ENCODE results near the gene THEMIS. TPM values are rescaled to one million over a fixed set of nuclear protein-coding genes. Genes with fewer than 3 reads are reported as not detected.

THEMIS gene
- polyA plus RNA-seq, 1 donor from 2014 or later: not detected

DNA sequence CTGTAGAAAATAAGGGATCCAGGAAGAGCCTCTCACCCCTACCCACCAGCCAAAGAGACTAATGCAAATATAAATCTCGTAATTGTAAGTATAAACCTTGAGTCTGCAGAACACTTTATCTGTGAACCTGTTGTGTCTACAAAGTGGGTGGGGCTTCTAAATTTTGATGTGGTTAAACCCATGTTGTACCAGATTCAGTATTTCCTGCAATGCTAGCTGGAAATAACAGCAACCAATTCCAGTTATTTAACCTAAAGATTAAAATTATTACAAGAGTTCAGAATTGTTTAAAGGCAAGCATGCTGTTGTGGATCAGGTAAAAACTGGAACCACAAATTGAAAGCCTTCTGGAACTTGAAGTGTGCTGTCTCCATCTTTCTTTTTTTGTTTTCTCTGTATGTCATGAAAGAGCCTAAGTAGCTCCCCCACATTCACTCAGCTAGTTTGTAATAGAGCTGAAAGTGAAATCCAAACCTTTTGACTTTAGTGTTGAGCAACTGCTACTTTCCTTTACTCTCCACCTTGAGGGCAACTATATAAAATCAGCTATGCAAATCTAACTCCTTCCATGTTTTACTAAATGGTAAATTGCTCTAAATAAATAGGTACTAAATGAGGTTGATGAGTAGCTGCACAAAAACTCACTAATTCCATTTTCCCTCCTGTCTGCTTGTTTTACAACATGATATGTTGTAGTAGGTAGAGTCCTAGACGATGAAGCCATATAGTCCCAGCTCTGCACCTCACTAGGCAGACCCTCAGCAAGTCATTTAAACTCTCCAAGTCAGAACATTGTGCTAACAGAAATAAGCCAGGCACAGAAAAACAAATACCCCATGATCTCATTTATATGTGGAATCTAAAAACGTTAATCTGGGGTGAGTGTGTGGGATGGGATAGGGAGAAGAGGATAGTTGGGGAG, 17.9 kb upstream of the THEMIS start:
- H3K4me3 ChIP-seq (ENCODE audit: low read length): no peak overlapping the region
- no peak overlapping the region for H3K27ac ChIP-seq (ENCODE audit: low read length)
- no peak overlapping the region for H3K9ac ChIP-seq (ENCODE audit: low read length)
- TF ChIP-seq SMC3 (conservative IDR thresholded peaks at IDR 0.05; ENCODE audit: poor library complexity) (no peak), RAD21 (conservative IDR thresholded peaks at IDR 0.05) (no peak), EZH2 (IDR thresholded peaks at IDR 0.05; ENCODE audit: borderline replicate concordance, insufficient read depth, low read length, poor library complexity, severe bottlenecking) (no peak), TAF1 (IDR thresholded peaks at IDR 0.05; ENCODE audit: low read depth) (no peak), EP300 (conservative IDR thresholded peaks at IDR 0.05; ENCODE audit: poor library complexity, severe bottlenecking) (no peak), MXI1 (conservative IDR thresholded peaks at IDR 0.05; ENCODE audit: poor library complexity, severe bottlenecking) (no peak), POLR2AphosphoS5 (IDR thresholded peaks at IDR 0.05) (no peak)
- TF ChIP-seq, protein P1, sequence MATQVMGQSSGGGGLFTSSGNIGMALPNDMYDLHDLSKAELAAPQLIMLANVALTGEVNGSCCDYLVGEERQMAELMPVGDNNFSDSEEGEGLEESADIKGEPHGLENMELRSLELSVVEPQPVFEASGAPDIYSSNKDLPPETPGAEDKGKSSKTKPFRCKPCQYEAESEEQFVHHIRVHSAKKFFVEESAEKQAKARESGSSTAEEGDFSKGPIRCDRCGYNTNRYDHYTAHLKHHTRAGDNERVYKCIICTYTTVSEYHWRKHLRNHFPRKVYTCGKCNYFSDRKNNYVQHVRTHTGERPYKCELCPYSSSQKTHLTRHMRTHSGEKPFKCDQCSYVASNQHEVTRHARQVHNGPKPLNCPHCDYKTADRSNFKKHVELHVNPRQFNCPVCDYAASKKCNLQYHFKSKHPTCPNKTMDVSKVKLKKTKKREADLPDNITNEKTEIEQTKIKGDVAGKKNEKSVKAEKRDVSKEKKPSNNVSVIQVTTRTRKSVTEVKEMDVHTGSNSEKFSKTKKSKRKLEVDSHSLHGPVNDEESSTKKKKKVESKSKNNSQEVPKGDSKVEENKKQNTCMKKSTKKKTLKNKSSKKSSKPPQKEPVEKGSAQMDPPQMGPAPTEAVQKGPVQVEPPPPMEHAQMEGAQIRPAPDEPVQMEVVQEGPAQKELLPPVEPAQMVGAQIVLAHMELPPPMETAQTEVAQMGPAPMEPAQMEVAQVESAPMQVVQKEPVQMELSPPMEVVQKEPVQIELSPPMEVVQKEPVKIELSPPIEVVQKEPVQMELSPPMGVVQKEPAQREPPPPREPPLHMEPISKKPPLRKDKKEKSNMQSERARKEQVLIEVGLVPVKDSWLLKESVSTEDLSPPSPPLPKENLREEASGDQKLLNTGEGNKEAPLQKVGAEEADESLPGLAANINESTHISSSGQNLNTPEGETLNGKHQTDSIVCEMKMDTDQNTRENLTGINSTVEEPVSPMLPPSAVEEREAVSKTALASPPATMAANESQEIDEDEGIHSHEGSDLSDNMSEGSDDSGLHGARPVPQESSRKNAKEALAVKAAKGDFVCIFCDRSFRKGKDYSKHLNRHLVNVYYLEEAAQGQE (IDR thresholded peaks at IDR 0.05; ENCODE audit: borderline replicate concordance): no peak
- TF ChIP-seq, protein P2, sequence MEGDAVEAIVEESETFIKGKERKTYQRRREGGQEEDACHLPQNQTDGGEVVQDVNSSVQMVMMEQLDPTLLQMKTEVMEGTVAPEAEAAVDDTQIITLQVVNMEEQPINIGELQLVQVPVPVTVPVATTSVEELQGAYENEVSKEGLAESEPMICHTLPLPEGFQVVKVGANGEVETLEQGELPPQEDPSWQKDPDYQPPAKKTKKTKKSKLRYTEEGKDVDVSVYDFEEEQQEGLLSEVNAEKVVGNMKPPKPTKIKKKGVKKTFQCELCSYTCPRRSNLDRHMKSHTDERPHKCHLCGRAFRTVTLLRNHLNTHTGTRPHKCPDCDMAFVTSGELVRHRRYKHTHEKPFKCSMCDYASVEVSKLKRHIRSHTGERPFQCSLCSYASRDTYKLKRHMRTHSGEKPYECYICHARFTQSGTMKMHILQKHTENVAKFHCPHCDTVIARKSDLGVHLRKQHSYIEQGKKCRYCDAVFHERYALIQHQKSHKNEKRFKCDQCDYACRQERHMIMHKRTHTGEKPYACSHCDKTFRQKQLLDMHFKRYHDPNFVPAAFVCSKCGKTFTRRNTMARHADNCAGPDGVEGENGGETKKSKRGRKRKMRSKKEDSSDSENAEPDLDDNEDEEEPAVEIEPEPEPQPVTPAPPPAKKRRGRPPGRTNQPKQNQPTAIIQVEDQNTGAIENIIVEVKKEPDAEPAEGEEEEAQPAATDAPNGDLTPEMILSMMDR (IDR thresholded peaks at IDR 0.05; ENCODE audit: poor library complexity, severe bottlenecking): no peak
- H3K27me3 ChIP-seq (ENCODE audit: insufficient read depth, low read depth, low read length): no peaks in the 10 kb centered on the region
- no peak overlapping the region for H2AFZ ChIP-seq (ENCODE audit: low read depth, low read length)
- H3K9me2 ChIP-seq (ENCODE audit: insufficient read depth, low read length): no peaks in the 10 kb centered on the region
- no peaks in the 10 kb centered on the region for H4K20me1 ChIP-seq (ENCODE audit: insufficient read depth)
- no peaks in the 10 kb centered on the region for H3K79me2 ChIP-seq (replicated peaks; ENCODE audit: insufficient read depth, low read length)
- no peaks in the 10 kb centered on the region for H3K36me3 ChIP-seq (ENCODE audit: insufficient read depth, low read length)
- H3K9me3 ChIP-seq (ENCODE audit: low read length): no peaks in the 10 kb centered on the region
- no peak overlapping the region for H3K4me2 ChIP-seq (ENCODE audit: low read length)
- H3F3A ChIP-seq (ENCODE audit: insufficient read depth, low read length, poor library complexity, severe bottlenecking): no peaks in the 10 kb centered on the region

DNA sequence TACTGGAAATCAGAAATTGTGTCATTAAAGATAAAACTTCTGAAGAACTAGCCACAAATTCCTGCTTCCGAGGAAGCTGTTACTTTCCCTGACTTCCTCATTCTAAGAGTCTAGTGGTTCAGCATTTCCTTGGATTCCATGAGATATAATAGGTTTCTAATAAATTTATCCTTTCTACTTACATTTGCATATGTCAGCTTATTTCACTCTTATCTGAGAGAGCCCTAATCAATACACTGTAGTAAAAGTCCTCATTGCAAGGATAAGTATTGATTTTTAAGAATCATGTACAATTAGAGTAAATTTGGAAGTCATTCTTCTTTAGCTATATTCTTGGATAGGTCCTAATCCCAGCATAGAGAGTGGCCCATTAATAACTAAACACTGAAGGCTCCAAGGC, 16.9 kb upstream of the THEMIS start:
- Histone ChIP-seq H3K27me3 (ENCODE audit: insufficient read depth, low read depth, low read length) (no peaks in the 10 kb centered on the region), H3K9me2 (ENCODE audit: insufficient read depth, low read length) (no peaks in the 10 kb centered on the region), H3K27ac (ENCODE audit: low read length) (no peak overlapping the region), H3K9ac (ENCODE audit: low read length) (no peak overlapping the region), H3K4me2 (ENCODE audit: low read length) (no peak overlapping the region), H2AFZ (ENCODE audit: low read depth, low read length) (no peak overlapping the region), H3F3A (ENCODE audit: insufficient read depth, low read length, poor library complexity, severe bottlenecking) (no peaks in the 10 kb centered on the region), H3K79me2 (replicated peaks; ENCODE audit: insufficient read depth, low read length) (no peaks in the 10 kb centered on the region), H3K9me3 (ENCODE audit: low read length) (no peaks in the 10 kb centered on the region), H4K20me1 (ENCODE audit: insufficient read depth) (no peaks in the 10 kb centered on the region), H3K36me3 (ENCODE audit: insufficient read depth, low read length) (no peaks in the 10 kb centered on the region), H3K4me3 (ENCODE audit: low read length) (no peak overlapping the region)
- TF ChIP-seq RAD21 (conservative IDR thresholded peaks at IDR 0.05): no peak
- TF ChIP-seq POLR2AphosphoS5 (IDR thresholded peaks at IDR 0.05): no peak

All from neural cell (in vitro differentiated cells).